PC-9 (cell line): ENCODE measurements around the gene SCAPER. TPM values are rescaled to one million over a fixed set of nuclear protein-coding genes. Genes with fewer than 3 reads are reported as not detected.
A peak's percentile ranks its signal among the peaks of the same experiment; 100 is the strongest.

Experiments used
- BruUV-seq: library from RNA; stranded (reverse); fragments of 400-500 nt; replicated peaks from 2 replicates; lab custom pipeline; 2021; lab: Mats Ljungman, UMichigan
- CTCF ChIA-PET: fragments of 300-600 bp; sonication (Branson Sonifier 250); formaldehyde crosslinking; loops from one replicate; lab custom pipeline; 2022; ENCODE audit warnings: antibody characterized with exemption; lab: Charles Lee
- POLR2A ChIA-PET: fragments of 300-600 bp; sonication (Branson Sonifier 250); formaldehyde crosslinking; loops from one replicate; lab custom pipeline; 2022; ENCODE audit warnings: antibody characterized with exemption; ENCODE audit not compliant: unreplicated experiment; lab: Charles Lee
- DNase-seq, 2 experiments: peaks; one replicate each; pipeline versions ENCODE4 v3.0.0 to v3.0.0-alpha.2; 2015 to 2022; ENCODE audit warnings: mixed read lengths in 1 of 2
- H2AFZ ChIP-seq: fragments of 200-600 bp; sonication (generic); 2 replicates; pipeline ENCODE4 v1.8.1; 2017; ENCODE audit warnings: antibody characterized with exemption
- H3F3A ChIP-seq: fragments of 200-600 bp; sonication (generic); 2 replicates; pipeline ENCODE4 v1.8.1; 2017; ENCODE audit warnings: antibody characterized with exemption, mild to moderate bottlenecking, low read depth; ENCODE audit not compliant: insufficient read depth
- H3K27ac ChIP-seq: fragments of 200-600 bp; sonication (generic); 2 replicates; pipeline ENCODE4 v1.6.1; 2016; ENCODE audit warnings: mixed run types
- H3K27me3 ChIP-seq: fragments of 200-600 bp; sonication (generic); 2 replicates; pipeline ENCODE4 v1.6.1; 2016; ENCODE audit warnings: low read depth, mixed run types; ENCODE audit not compliant: insufficient read depth
- H3K36me3 ChIP-seq: fragments of 200-600 bp; sonication (generic); 2 replicates; pipeline ENCODE4 v1.6.1; 2016; ENCODE audit warnings: low read depth, mixed run types
- H3K4me1 ChIP-seq: fragments of 200-600 bp; sonication (generic); replicated peaks from 2 replicates; pipeline ENCODE4 v1.6.1; 2016; ENCODE audit warnings: mixed run types; ENCODE audit not compliant: insufficient read depth
- H3K4me2 ChIP-seq: fragments of 200-600 bp; sonication (generic); 2 replicates; pipeline ENCODE4 v1.6.1; 2017; ENCODE audit warnings: mixed run types
- H3K4me3 ChIP-seq: fragments of 200-600 bp; sonication (generic); 2 replicates; pipeline ENCODE4 v1.6.1; 2016; ENCODE audit warnings: mixed run types
- H3K79me2 ChIP-seq: fragments of 200-600 bp; sonication (generic); 2 replicates; pipeline ENCODE4 v1.6.1; 2017; ENCODE audit warnings: low read depth, mixed run types
- H3K9me2 ChIP-seq: fragments of 200-600 bp; sonication (generic); 2 replicates; pipeline ENCODE4 v1.8.1; 2017; ENCODE audit warnings: mild to moderate bottlenecking; ENCODE audit not compliant: insufficient read depth
- H3K9me3 ChIP-seq: fragments of 200-600 bp; sonication (generic); 2 replicates; pipeline ENCODE4 v1.8.1; 2016; ENCODE audit warnings: low read depth; ENCODE audit not compliant: insufficient read depth
- H4K20me1 ChIP-seq: fragments of 200-600 bp; sonication (generic); 2 replicates; pipeline ENCODE4 v1.8.1; 2017; ENCODE audit not compliant: insufficient read depth
- CTCF ChIP-seq: fragments of 200-600 bp; sonication (generic); conservative IDR thresholded peaks from 2 replicates; pipeline ENCODE4 v1.6.1; 2017; ENCODE audit warnings: mixed run types, antibody characterized with exemption, mild to moderate bottlenecking, moderate library complexity
- EZH2 ChIP-seq: fragments of 200-600 bp; sonication (generic); IDR thresholded peaks from 2 replicates; pipeline ENCODE4 v1.8.0; 2017; ENCODE audit warnings: antibody characterized with exemption, low read depth
- intact Hi-C: fragments of 100-400 bp; cut with micrococcal nuclease; formaldehyde crosslinking; loops from one replicate; pipeline ENCODE4 v1.10.0; 2022; ENCODE audit not compliant: unreplicated experiment
- total RNA-seq: library from RNA; stranded (reverse); gene quantifications from 2 replicates; pipeline ENCODE4 v1.2.3, GENCODE V29; 2021

Gene SCAPER
- total RNA-seq, 1 experiment from 2014 or later, result 18.7 TPM

- Histone ChIP-seq H3K4me1 (no peaks in the 10 kb centered on the region), H3K4me3 (no peak overlapping the region), H4K20me1 (no peaks in the 10 kb centered on the region), H2AFZ (no peak overlapping the region), H3K36me3 (no peaks in the 10 kb centered on the region), H3F3A (no peaks in the 10 kb centered on the region), H3K9me3 (no peaks in the 10 kb centered on the region), H3K27ac (no peak overlapping the region), H3K9me2 (no peaks in the 10 kb centered on the region), H3K4me2 (no peak overlapping the region), H3K27me3 (no peaks in the 10 kb centered on the region), H3K79me2 (no peaks in the 10 kb centered on the region)
- DNase-seq, result no peak
- ChIA-PET CTCF (interaction anchor here (0.7 to 1.5 kb wide), 2 partner anchors 17 to 22 kb away, joined by 3 to 7 read pairs; no protein-coding TSS in a partner anchor), POLR2A (no interaction called here)
- intact Hi-C loops, result no loop called here
- no peak for TF ChIP-seq EZH2
- TF ChIP-seq CTCF, result no peak
- BruUV-seq, result no TSS peak
These were observed 570.5 kb downstream of the SCAPER start for GRCh38 chr15:76334438-76335306.

GRCh38 chr15:76333720-76334437 is 571.3 kb downstream of the SCAPER start:
- Histone ChIP-seq H3K9me2 (no peaks in the 10 kb centered on the region), H3K4me3 (no peak overlapping the region), H4K20me1 (no peaks in the 10 kb centered on the region), H3K27me3 (no peaks in the 10 kb centered on the region), H3K27ac (no peak overlapping the region), H3K4me2 (no peak overlapping the region), H3K4me1 (no peaks in the 10 kb centered on the region), H2AFZ (no peak overlapping the region), H3F3A (no peaks in the 10 kb centered on the region), H3K9me3 (no peaks in the 10 kb centered on the region), H3K36me3 (no peaks in the 10 kb centered on the region), H3K79me2 (no peaks in the 10 kb centered on the region)
- POLR2A ChIA-PET, result no interaction called here
- CTCF ChIA-PET, result interaction anchor here (0.6 to 1.5 kb wide), 2 partner anchors 21 to 36 kb away, joined by 3 to 5 read pairs; no protein-coding TSS in a partner anchor
- no peak for TF ChIP-seq EZH2
- peak; percentile 38; the same call in 1 of the 2 replicates for TF ChIP-seq CTCF
- intact Hi-C loops, result loop anchor here (2.0 kb wide), 1 partner anchor 143 kb away; no protein-coding TSS in a partner anchor
- no peak for DNase-seq
- no TSS peak for BruUV-seq

- H3F3A ChIP-seq, result no peaks in the 10 kb centered on the region
- H3K27me3 ChIP-seq, result no peaks in the 10 kb centered on the region
- no peak for DNase-seq
- H3K9me3 ChIP-seq, result no peaks in the 10 kb centered on the region
- ChIA-PET POLR2A (no interaction called here), CTCF (interaction anchor here (0.6 to 1.5 kb wide), 2 partner anchors 20 to 35 kb away, joined by 3 to 5 read pairs; no protein-coding TSS in a partner anchor)
- no peaks in the 10 kb centered on the region for H3K9me2 ChIP-seq
- no peak overlapping the region for H3K4me3 ChIP-seq
- H3K36me3 ChIP-seq, result no peaks in the 10 kb centered on the region
- no TSS peak for BruUV-seq
- no peaks in the 10 kb centered on the region for H4K20me1 ChIP-seq
- H3K4me2 ChIP-seq, result no peak overlapping the region
- no peak overlapping the region for H2AFZ ChIP-seq
- H3K27ac ChIP-seq, result no peak overlapping the region
- intact Hi-C loops, result loop anchor here (2.0 kb wide), 1 partner anchor 143 kb away; no protein-coding TSS in a partner anchor
- no peaks in the 10 kb centered on the region for H3K79me2 ChIP-seq
- H3K4me1 ChIP-seq, result peaks cover 5% of the 10 kb centered on the region
- TF ChIP-seq CTCF, result no peak
- no peak for TF ChIP-seq EZH2
These were observed 571.8 kb downstream of the SCAPER start for GRCh38 chr15:76333309-76333708.
